ENCODE data around the gene SLC12A4.
"Not testable (repeated sequence)": the region's sequence is repeated elsewhere in the genome, so short reads cannot be mapped to it uniquely, and the experiment has no call there.

SLC12A4 gene

GRCh38 chr16:67943256-67943618 is 25.2 kb downstream of the SLC12A4 start:
- no peak overlapping the region for H3K27ac Mint-ChIP-seq
- peaks cover 27% of the 10 kb centered on the region for H3K4me1 Mint-ChIP-seq
- no peak overlapping the region for H3K4me3 Mint-ChIP-seq
- ATAC-seq = no peak
- no peaks in the 10 kb centered on the region for H3K27me3 Mint-ChIP-seq
- H3K36me3 Mint-ChIP-seq = peaks cover 32% of the 10 kb centered on the region
- H3K9me3 Mint-ChIP-seq = no peaks in the 10 kb centered on the region

GRCh38 chr16:67942510-67943255 is 25.8 kb downstream of the SLC12A4 start:
- H3K36me3 Mint-ChIP-seq = peaks cover 32% of the 10 kb centered on the region
- peaks cover 31% of the 10 kb centered on the region for H3K4me1 Mint-ChIP-seq
- H3K27ac Mint-ChIP-seq = no peak overlapping the region
- no peaks in the 10 kb centered on the region for H3K9me3 Mint-ChIP-seq
- no peaks in the 10 kb centered on the region for H3K27me3 Mint-ChIP-seq
- H3K4me3 Mint-ChIP-seq = no peak overlapping the region
- no peak for ATAC-seq

DNA sequence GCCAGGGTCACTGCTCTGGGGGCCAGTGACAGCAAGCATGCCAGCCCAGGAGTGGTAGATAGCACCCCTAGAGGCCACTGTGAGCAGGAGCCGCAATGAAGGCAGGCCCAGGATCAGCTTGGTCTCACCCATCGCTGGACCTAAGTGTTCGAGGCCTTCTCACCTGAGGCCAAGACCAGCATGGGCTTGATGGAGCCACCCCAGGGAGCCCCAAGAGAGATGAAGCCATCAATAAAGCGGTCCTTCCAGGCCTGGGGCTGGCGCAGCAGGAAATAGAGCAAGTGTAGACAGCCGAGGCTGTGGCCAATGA is 26.3 kb downstream of the SLC12A4 start:
- peak; percentile 54 for ATAC-seq
- Mint-ChIP-seq H3K9me3 (no peaks in the 10 kb centered on the region), H3K27me3 (no peaks in the 10 kb centered on the region), H3K4me3 (no peak overlapping the region), H3K36me3 (peaks cover 32% of the 10 kb centered on the region), H3K27ac (no peak overlapping the region), H3K4me1 (peaks cover 37% of the 10 kb centered on the region)

DNA sequence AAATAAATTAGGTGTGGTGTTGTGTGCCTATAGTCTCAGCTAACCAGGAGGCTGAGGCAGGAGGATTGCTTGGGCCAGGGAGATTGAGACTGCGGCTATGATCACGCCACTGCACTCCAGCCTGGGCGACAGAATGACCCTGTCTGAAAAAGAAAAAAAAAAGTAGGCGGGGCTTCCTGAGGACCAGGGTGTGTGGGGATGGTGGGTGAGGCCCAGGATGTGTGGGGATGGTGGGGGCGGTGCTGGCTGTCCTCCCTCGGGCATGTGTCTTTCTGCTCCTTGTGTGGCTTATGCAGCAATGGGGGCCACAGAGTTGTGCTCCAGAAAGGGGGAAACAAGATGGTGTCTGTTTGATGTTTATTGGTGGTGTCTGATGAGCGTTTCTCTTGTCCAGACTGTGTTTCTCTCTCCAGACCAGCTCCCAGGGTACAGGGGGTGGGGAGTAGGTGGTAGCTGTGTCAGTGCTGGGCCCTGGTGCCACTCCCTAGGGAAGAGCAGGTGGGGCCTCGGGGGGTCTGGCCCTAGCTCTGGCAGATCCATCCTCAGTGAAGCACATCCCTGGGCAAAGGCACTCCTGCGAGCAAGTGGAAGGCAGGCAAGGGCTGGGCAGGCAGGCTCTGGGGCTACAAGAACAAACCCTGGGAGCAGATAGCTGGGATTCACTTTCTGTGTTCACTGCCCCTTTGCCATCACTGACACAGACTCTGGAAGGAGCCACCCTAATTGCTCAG is 26.8 kb downstream of the SLC12A4 start:
- Mint-ChIP-seq H3K9me3 (no peaks in the 10 kb centered on the region), H3K27me3 (no peaks in the 10 kb centered on the region), H3K36me3 (peaks cover 31% of the 10 kb centered on the region), H3K27ac (no peak overlapping the region), H3K4me1 (peaks cover 42% of the 10 kb centered on the region), H3K4me3 (no peak overlapping the region)
- ATAC-seq = no peak

DNA sequence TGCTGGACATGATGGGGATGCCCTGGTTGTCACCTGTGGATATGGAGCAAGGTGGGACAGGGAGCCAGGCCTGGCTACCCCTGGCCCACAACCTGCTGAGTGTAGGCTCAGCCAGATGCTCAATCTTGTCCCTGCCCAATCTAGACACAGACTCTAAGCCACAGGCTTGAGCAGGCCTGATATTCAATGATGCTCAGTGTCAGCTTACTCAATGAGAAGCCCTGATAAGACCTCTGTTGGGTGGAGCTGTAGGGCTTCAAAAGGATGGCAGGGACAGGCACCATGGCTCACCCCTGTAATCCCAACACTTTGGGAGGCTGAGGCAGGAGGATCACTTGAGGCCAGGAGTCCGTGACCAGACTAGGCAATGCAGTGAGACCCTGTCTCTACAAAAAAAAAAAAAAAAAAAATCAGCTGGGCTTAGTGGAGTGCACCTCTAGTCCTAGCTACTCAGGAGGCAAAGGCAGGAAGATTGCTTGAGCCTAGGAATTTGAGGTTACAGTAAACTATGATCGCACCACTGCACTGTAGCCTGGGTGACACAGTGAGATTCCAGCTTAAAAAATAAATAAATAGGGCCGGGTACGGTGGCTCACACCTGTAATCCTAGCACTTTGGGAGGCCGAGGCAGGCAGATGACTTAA is 27.9 kb downstream of the SLC12A4 start:
- Mint-ChIP-seq H3K36me3 (peaks cover 29% of the 10 kb centered on the region), H3K4me3 (no peak overlapping the region), H3K4me1 (peaks cover 44% of the 10 kb centered on the region), H3K27me3 (no peaks in the 10 kb centered on the region), H3K9me3 (no peaks in the 10 kb centered on the region), H3K27ac (peak overlapping the region; percentile 78)
- ATAC-seq = no peak

- peak overlapping the region; percentile 7 for H3K4me3 Mint-ChIP-seq
- peaks cover 37% of the 10 kb centered on the region for H3K36me3 Mint-ChIP-seq
- peak overlapping the region; percentile 78 for H3K27ac Mint-ChIP-seq
- H3K9me3 Mint-ChIP-seq = no peaks in the 10 kb centered on the region
- H3K27me3 Mint-ChIP-seq = no peaks in the 10 kb centered on the region
- no peak for ATAC-seq
- H3K4me1 Mint-ChIP-seq = peaks cover 52% of the 10 kb centered on the region
Observed at GRCh38 chr16:67939507-67940445, 28.7 kb downstream of the SLC12A4 start.

DNA sequence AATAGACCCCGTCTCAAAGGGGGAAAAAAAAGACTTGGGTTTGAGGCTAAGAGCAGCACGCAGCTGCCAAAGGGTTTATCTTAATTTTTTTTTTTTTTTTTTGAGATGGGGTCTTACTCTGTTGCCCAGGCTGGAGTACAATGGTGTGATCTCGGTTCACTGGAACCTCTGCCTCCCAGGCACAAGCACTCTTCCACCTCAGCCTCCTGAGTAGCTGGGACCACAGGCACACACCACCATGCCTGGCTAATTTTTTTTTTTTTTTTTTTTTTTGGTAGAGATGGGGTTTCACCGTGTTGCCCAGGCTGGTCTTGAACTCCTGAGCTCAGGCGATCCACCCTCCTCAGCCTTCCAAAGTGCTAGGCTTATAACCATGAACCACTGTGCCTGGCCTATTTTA is 30.7 kb downstream of the SLC12A4 start:
- H3K9me3 Mint-ChIP-seq, H3K27me3 Mint-ChIP-seq, ATAC-seq: not testable (repeated sequence)
- Mint-ChIP-seq H3K4me3 (peak overlapping the region; percentile 100), H3K27ac (peak overlapping the region; percentile 99), H3K4me1 (peaks cover 65% of the 10 kb centered on the region), H3K36me3 (peaks cover 51% of the 10 kb centered on the region)

GRCh38 chr16:67936880-67937605 is 31.4 kb downstream of the SLC12A4 start:
- H3K4me1 Mint-ChIP-seq = peaks cover 61% of the 10 kb centered on the region
- no peaks in the 10 kb centered on the region for H3K9me3 Mint-ChIP-seq
- H3K27me3 Mint-ChIP-seq = no peaks in the 10 kb centered on the region
- H3K4me3 Mint-ChIP-seq = peak overlapping the region; percentile 100
- peak; percentile 80 for ATAC-seq
- peaks cover 53% of the 10 kb centered on the region for H3K36me3 Mint-ChIP-seq
- H3K27ac Mint-ChIP-seq = peak overlapping the region; percentile 99

DNA sequence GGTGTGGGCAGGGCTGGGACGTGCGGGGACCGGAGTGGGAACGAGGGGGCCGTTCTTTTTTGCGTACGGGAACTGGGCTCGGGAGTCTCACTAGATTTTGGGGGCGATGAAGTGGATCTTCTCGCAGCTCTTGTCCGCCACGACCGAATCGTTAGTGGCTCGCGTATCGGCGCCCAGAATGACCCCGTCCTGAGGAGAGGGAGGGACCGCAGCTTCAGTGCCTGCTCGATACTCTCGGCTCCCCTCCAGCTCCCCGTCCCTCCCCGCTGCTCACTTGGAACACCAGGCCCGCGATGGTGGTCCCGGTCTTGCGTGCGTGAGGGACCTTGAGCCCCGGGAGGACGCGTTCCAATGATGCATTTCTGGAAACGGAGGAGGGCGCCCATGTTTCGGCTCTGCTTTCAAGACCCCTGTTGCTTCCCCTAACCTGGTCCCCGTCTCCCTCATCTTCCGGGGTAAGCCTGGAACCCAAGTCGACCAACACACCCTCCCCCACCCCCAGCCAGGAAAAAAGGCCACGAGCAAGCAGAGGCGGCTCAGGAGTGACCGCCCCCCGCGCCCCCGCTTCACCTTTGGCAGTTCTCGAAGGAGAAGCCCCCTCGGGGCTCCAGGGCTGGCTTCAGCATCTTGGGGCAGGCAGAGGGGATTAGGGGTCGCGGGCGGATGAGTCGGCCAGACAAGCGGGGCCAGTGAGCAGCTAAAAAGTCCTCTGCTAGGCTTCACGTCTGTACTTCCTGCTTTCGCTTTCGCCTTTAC is 32.1 kb downstream of the SLC12A4 start, which contains the start of gene PSMB10:
Gene PSMB10, minus strand, starts transcription at position 727 of the 756 bp plus-strand sequence. Its CDS starts 101 bp downstream, at position 626.
- H3K9me3 Mint-ChIP-seq = no peaks in the 10 kb centered on the region
- no peaks in the 10 kb centered on the region for H3K27me3 Mint-ChIP-seq
- peaks cover 53% of the 10 kb centered on the region for H3K4me1 Mint-ChIP-seq

GRCh38 chr16:67935402-67936123 is 32.9 kb downstream of the SLC12A4 start:
- Mint-ChIP-seq H3K36me3 (peaks cover 62% of the 10 kb centered on the region), H3K4me1 (peaks cover 53% of the 10 kb centered on the region), H3K27me3 (no peaks in the 10 kb centered on the region), H3K9me3 (no peaks in the 10 kb centered on the region), H3K4me3 (peak overlapping the region; percentile 100), H3K27ac (peak overlapping the region; percentile 99)
- peak; percentile 97 for ATAC-seq

More for the DNA sequence above, 32.1 kb downstream of the SLC12A4 start, which contains the start of gene PSMB10:
- peak within 1 kb of the TSS; percentile 99 for H3K27ac Mint-ChIP-seq
- peak; percentile 21 for ATAC-seq
- peaks cover 59% of the 10 kb centered on the region for H3K36me3 Mint-ChIP-seq
- H3K4me3 Mint-ChIP-seq = peak within 1 kb of the TSS; percentile 100

- Mint-ChIP-seq H3K9me3 (no peaks in the 10 kb centered on the region), H3K27me3 (no peaks in the 10 kb centered on the region), H3K4me1 (peaks cover 48% of the 10 kb centered on the region), H3K36me3 (peaks cover 60% of the 10 kb centered on the region), H3K27ac (peak overlapping the region; percentile 99), H3K4me3 (peak overlapping the region; percentile 100)
- ATAC-seq = no peak
Observed at GRCh38 chr16:67935101-67935401, 33.4 kb downstream of the SLC12A4 start.

DNA sequence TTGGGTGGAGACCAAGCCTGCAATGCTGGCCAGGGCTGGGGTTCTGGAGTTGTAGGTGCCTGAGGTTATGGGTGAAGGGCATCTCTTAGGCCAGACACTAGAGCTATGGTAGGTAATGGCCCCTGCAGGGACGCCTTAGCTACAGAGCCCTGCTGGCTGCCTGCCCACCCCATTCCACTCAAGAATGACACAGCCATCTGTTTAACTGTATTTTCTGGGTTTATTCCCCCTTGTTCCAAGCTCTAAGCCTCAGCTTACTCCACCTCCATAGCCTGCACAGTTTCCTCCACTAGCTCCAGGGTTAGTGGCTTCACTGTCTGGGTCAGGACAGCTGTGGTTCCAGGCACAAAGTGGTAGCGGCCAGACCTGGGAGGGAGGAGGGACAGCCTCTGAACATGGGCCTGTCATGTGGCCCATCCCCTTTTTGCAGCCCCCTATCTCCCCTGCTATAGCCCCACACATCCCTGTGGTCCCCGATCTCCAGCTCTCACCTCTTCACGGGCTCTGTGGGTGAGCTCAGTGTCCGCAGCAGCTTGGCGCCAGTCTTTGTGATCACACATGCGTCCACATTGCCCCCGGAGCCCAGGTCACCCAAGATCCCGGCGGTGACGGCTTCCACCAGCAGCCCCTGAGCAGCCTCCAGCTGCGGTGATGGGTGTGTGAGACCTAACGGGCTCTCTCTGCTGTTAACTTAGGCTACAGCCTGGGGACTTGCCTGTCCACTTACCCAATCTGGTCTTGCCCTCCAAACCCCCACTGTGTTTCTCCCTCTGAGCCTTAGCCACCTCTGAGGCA is 33.9 kb downstream of the SLC12A4 start:
- Mint-ChIP-seq H3K27me3 (no peaks in the 10 kb centered on the region), H3K4me1 (peaks cover 42% of the 10 kb centered on the region), H3K4me3 (peak overlapping the region; percentile 100), H3K27ac (peak overlapping the region; percentile 99), H3K36me3 (peaks cover 54% of the 10 kb centered on the region), H3K9me3 (no peaks in the 10 kb centered on the region)
- no peak for ATAC-seq

DNA sequence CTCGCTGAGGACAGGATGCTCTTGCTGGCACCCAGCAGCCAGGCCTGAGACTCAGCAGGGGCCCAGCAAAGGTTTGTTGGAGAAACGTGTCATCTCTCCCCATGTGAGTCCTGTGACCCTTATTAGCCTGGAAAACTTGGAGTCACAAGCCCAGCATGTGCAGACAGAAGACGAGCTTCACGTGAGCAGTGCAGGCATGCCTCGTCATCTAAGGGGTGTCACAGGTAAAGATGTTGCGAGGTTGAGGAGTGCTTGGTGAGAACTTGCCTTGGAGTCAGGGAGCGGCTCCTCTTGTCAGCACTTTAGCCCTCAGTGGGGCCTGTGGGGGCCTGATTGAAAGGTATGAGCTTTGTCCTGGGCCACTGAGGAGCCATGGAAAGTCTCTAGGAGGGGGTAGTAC is 34.6 kb downstream of the SLC12A4 start:
- H3K9me3 Mint-ChIP-seq = no peaks in the 10 kb centered on the region
- peaks cover 50% of the 10 kb centered on the region for H3K36me3 Mint-ChIP-seq
- H3K27me3 Mint-ChIP-seq = no peaks in the 10 kb centered on the region
- peaks cover 38% of the 10 kb centered on the region for H3K4me1 Mint-ChIP-seq
- no peak overlapping the region for H3K4me3 Mint-ChIP-seq
- ATAC-seq = no peak
- H3K27ac Mint-ChIP-seq = peak overlapping the region; percentile 99

Data from stimulated activated memory B cell treated with anti-CD40 and anti-IgM and Interleukin-4, amounts not matched to agents 10 μg/mL and 1 μg/mL and 100 μg/mL, for 72 hours (primary cell).